Activated B cell treated with CpG ODN at 0.5 μM for 24 hours (primary cell): Measurements from ENCODE around the gene CDKN3. TPM values are rescaled to one million over a fixed set of nuclear protein-coding genes. Genes with fewer than 3 reads are reported as not detected.

Experiments used
- ATAC-seq: fragments of 200-7000 bp; cut with Tn5 transposase; one replicate; pipeline ENCODE4 v1.10.0; 2021; ENCODE audit warnings: low read depth, mild to moderate bottlenecking, moderate library complexity
- CTCF ChIA-PET: fragments of 350-600 bp; sonication (Branson Sonifier 250); formaldehyde crosslinking; loops from one replicate; lab custom pipeline; 2021; ENCODE audit warnings: antibody characterized with exemption; lab: Charles Lee
- POLR2A ChIA-PET: fragments of 350-600 bp; sonication (Branson Sonifier 250); formaldehyde crosslinking; loops from one replicate; lab custom pipeline; 2021; ENCODE audit warnings: antibody characterized with exemption; lab: Charles Lee
- DNase-seq: peaks from one replicate; pipeline ENCODE4 v3.0.0; 2022
- H3K27ac Mint-ChIP-seq: one replicate; pipeline ENCODE4 v1.8.0; 2020; ENCODE audit warnings: mixed read lengths
- H3K27me3 Mint-ChIP-seq: one replicate; pipeline ENCODE4 v1.8.0; 2021; ENCODE audit warnings: mixed read lengths
- H3K36me3 Mint-ChIP-seq: one replicate; pipeline ENCODE4 v1.8.0; 2021; ENCODE audit warnings: low read depth, mixed read lengths
- H3K4me1 Mint-ChIP-seq: one replicate; pipeline ENCODE4 v1.8.0; 2021; ENCODE audit warnings: mixed read lengths
- H3K4me3 Mint-ChIP-seq: one replicate; pipeline ENCODE4 v1.8.0; 2020; ENCODE audit warnings: mild to moderate bottlenecking, mixed read lengths
- H3K9me3 Mint-ChIP-seq: one replicate; pipeline ENCODE4 v1.8.0; 2020; ENCODE audit warnings: mixed read lengths
- intact Hi-C: fragments of 100-400 bp; cut with micrococcal nuclease; formaldehyde crosslinking; loops from one replicate; pipeline ENCODE4 v1.15.1; 2024
- total RNA-seq: library from RNA; stranded (reverse); gene quantifications from 2 replicates; pipeline ENCODE4 v1.2.3, GENCODE V29; 2022
- TF ChIP-seq, protein P1 (sequence below): fragments of 200-600 bp; IDR thresholded peaks from one replicate; pipeline ENCODE4 v1.8.0; 2022; ENCODE audit warnings: antibody characterized with exemption, mild to moderate bottlenecking

Gene CDKN3
- total RNA-seq, 1 donor from 2014 or later, result 0.91 TPM

GRCh38 chr14:54354968-54355641, 41.7 kb upstream of the CDKN3 start:
- POLR2A ChIA-PET, result no interaction called here
- intact Hi-C loops, result no loop called here
- no peak for ATAC-seq
- H3K27me3 Mint-ChIP-seq, result peaks cover 16% of the 10 kb centered on the region
- DNase-seq, result no peak
- H3K4me3 Mint-ChIP-seq, result no peak overlapping the region
- no peaks in the 10 kb centered on the region for H3K4me1 Mint-ChIP-seq
- H3K36me3 Mint-ChIP-seq, result no peaks in the 10 kb centered on the region
- peaks cover 3% of the 10 kb centered on the region for H3K9me3 Mint-ChIP-seq
- TF ChIP-seq, protein P1, sequence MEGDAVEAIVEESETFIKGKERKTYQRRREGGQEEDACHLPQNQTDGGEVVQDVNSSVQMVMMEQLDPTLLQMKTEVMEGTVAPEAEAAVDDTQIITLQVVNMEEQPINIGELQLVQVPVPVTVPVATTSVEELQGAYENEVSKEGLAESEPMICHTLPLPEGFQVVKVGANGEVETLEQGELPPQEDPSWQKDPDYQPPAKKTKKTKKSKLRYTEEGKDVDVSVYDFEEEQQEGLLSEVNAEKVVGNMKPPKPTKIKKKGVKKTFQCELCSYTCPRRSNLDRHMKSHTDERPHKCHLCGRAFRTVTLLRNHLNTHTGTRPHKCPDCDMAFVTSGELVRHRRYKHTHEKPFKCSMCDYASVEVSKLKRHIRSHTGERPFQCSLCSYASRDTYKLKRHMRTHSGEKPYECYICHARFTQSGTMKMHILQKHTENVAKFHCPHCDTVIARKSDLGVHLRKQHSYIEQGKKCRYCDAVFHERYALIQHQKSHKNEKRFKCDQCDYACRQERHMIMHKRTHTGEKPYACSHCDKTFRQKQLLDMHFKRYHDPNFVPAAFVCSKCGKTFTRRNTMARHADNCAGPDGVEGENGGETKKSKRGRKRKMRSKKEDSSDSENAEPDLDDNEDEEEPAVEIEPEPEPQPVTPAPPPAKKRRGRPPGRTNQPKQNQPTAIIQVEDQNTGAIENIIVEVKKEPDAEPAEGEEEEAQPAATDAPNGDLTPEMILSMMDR, result no peak
- no peak overlapping the region for H3K27ac Mint-ChIP-seq
- CTCF ChIA-PET, result no interaction called here

DNA sequence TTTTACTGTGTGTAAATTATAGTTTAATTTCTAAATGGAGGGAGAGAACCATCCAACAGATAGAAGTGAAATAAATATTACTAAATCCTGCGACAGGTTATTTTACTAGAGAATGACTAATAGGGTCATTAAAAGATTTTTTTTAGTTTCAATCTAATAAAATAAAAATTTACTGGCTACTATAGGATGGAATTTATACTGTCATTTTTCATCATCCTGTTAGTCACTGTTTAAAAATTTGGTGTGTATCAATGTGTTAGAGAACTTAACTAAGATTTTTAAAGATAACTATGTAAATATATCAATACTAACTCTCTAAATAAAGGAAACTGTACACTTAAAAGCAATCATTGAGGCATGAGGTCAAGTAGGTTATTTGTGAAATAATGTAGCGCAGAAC, 41.1 kb upstream of the CDKN3 start:
- DNase-seq, result no peak
- CTCF ChIA-PET, result no interaction called here
- H3K4me3 Mint-ChIP-seq, result no peak overlapping the region
- H3K36me3 Mint-ChIP-seq, result no peaks in the 10 kb centered on the region
- POLR2A ChIA-PET, result no interaction called here
- no peak overlapping the region for H3K27ac Mint-ChIP-seq
- intact Hi-C loops, result no loop called here
- ATAC-seq, result no peak
- no peaks in the 10 kb centered on the region for H3K4me1 Mint-ChIP-seq
- H3K9me3 Mint-ChIP-seq, result peaks cover 3% of the 10 kb centered on the region
- H3K27me3 Mint-ChIP-seq, result peaks cover 16% of the 10 kb centered on the region
- TF ChIP-seq, protein P1, result no peak

GRCh38 chr14:54356172-54356571, 40.6 kb upstream of the CDKN3 start:
- H3K27me3 Mint-ChIP-seq, result peaks cover 19% of the 10 kb centered on the region
- no peak for ATAC-seq
- DNase-seq, result no peak
- no peak overlapping the region for H3K27ac Mint-ChIP-seq
- intact Hi-C loops, result no loop called here
- no peak overlapping the region for H3K4me3 Mint-ChIP-seq
- POLR2A ChIA-PET, result no interaction called here
- CTCF ChIA-PET, result no interaction called here
- peaks cover 3% of the 10 kb centered on the region for H3K9me3 Mint-ChIP-seq
- no peaks in the 10 kb centered on the region for H3K36me3 Mint-ChIP-seq
- TF ChIP-seq, protein P1, result no peak
- H3K4me1 Mint-ChIP-seq, result no peaks in the 10 kb centered on the region

GRCh38 chr14:54360667-54361066, 36.1 kb upstream of the CDKN3 start:
- Mint-ChIP-seq H3K4me3 (no peak overlapping the region), H3K27ac (no peak overlapping the region), H3K36me3 (no peaks in the 10 kb centered on the region), H3K4me1 (no peaks in the 10 kb centered on the region), H3K27me3 (peaks cover 28% of the 10 kb centered on the region), H3K9me3 (no peaks in the 10 kb centered on the region)
- CTCF ChIA-PET, result no interaction called here
- ATAC-seq, result no peak
- no peak for DNase-seq
- TF ChIP-seq, protein P1, result no peak
- intact Hi-C loops, result no loop called here
- POLR2A ChIA-PET, result no interaction called here

DNA sequence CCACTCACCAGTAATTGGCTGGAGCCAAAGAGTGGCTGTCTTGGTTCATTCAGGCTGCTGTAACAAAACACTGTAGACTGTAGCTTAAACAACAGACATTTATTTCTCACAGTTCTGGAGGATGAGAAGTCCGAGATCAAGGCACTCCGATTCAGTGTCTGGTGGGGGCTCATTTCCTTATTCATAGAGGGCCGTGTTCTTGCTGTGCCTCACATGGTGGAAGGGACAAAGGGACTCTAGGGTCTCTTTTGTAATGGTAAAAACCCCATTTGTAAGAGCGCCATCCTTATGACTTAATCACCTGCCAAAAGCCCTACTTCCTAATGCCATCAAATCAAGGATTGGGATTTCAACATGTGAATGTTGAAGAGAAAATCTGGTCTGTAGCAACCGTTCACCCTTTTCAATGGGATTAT, 34.7 kb upstream of the CDKN3 start:
- no peaks in the 10 kb centered on the region for H3K9me3 Mint-ChIP-seq
- H3K27me3 Mint-ChIP-seq, result peaks cover 31% of the 10 kb centered on the region
- DNase-seq (no peak), ATAC-seq (no peak)
- H3K36me3 Mint-ChIP-seq, result no peaks in the 10 kb centered on the region
- ChIA-PET CTCF (no interaction called here), POLR2A (no interaction called here)
- intact Hi-C loops, result no loop called here
- H3K4me3 Mint-ChIP-seq, result no peak overlapping the region
- TF ChIP-seq, protein P1, result no peak
- H3K27ac Mint-ChIP-seq, result no peak overlapping the region
- no peaks in the 10 kb centered on the region for H3K4me1 Mint-ChIP-seq
